Measurements from ENCODE around the gene GPD2.
"Not testable (repeated sequence)": the region's sequence is repeated elsewhere in the genome, so short reads cannot be mapped to it uniquely, and the experiment has no call there.

The GPD2 gene

GRCh38 chr2:156476021-156476849, 40.1 kb downstream of the GPD2 start:
- ATAC-seq = no peak

DNA sequence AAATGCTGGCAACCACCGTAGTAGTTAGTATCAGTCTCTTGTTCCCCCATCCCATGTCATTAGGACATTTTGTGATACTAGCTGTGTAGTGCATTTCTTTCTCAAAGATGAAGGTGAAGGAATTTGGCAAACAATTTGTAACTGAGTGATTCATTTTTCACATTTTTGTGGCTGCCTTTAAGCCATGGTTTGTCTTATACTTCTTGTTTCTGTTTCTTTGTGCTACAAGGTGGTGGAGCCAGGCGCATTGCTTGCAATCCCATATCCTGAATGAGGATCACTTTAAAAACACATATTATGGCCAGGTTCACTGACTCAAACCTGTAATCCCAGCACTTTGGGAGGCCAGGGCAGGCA, 40.6 kb downstream of the GPD2 start:
- ATAC-seq = no peak

DNA sequence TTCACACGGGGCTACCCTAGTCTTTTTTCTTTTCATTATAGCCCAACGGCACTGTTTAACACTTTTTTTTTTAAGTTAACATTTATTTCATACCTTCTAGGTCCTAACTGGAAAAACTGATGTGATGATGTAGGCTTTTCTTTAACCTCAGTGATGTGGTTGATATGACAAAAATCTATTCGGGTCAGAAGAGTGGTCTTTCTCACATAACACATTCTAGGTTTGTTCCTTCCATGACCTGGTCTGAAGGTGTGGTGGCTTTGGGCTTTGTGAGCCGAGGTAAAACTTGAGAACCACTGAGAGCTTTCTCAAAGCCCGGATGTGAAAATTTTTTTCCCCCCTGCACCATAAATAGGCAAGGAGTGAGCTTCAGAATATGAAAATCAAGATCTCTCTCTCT, 44.2 kb downstream of the GPD2 start:
- ATAC-seq = peak; percentile 21 to 27

DNA sequence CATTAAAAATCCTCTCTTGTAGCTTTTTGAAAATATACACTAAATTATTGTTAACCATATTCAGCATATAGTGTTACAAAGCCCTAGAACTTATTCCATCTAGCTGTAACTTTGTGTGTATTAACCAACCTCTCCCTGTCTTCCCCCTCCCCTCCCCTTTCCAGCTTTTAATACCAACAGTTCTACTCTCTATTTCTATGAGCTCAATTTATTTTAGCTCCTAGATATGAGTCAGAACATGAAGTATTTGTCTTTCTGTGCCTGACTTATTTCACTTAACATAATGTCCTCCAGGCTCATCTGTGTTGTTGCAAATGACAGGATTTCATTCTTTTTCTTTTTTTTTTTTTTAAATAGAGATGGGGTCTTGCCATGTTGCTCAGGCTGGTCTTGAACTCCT, 45.1 kb downstream of the GPD2 start:
- no peak for ATAC-seq

DNA sequence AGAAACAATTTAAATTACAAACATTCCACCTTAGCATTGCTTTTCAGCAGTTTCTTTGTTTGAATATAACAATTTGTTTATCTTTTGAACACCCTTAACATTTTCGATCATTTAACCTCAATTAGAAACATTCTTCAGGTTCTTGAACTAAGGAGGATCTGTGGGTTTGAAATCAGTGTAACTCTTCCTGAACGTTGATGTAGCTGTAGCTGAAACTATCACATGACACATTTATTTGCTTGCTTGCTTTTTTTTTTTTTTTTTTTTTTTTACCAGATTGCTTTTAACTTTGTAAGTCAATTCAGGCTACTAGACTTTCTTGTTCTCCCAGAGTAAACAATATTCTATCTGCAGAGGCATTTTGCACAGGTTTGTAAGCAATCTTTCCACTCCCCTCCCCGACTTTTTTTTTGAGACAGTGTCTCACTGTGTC, 47.6 kb downstream of the GPD2 start:
- no peak for ATAC-seq

- peak; percentile 50 to 55 for ATAC-seq
Measured at GRCh38 chr2:156486147-156486546, 50.0 kb downstream of the GPD2 start.

- no peak for ATAC-seq
Measured at GRCh38 chr2:156486614-156487013, 50.4 kb downstream of the GPD2 start.

- ATAC-seq = no peak
Measured at GRCh38 chr2:156489195-156489594, 53.0 kb downstream of the GPD2 start.

DNA sequence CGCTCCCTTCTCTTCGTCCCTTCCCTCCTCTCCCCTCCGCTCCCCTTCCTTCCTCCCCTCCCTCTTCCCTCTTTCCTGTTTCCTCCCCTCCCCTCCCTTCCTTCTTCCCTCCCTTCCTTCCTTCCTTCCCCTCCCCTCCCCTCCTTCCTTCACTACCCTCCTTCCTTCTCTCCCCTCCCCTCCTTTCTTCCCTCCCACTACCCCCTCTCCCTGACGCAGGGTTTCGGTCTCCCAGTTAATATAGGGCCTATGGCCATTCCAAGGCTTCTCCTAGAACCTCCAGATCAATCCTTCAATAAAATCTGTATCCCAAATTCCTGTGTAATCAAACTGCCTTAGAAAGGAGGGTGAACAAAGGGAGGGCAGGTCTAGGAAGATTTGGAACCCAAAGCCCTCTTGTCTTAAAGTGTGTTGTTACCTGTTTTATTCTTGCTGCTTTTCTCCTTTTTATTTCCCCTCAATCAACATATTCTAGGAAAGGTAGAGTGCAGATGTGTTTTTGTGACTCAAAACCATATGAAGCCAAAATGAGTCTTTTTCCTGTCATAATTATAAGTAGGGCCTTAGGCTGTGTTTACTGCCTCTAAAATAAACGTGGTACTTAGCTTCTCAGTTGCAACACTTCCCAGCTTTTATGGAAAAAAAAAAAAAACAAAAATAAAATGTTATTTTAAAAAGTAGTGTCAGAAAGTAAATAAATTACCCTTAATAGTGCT, 53.7 kb downstream of the GPD2 start:
- ATAC-seq = peak; percentile 59 to 62

DNA sequence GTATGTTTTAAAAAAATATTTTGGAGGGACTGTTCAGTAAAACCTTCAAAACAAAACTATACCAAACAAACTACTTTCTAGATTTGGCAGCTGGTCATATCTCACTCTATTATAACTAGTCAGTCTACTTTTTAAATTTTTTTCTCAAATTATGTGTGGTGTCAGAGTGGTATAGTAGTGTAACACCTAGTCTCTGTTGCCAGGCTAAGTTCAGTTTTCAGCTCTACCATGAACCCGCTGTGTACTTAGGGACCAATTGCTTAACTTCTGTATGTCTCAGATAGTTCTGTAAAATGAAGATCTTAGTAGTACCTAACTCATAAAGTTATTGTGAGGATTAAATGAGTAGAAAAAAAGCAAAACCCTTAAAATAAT, 54.3 kb downstream of the GPD2 start:
- peak; percentile 57 to 69 for ATAC-seq

DNA sequence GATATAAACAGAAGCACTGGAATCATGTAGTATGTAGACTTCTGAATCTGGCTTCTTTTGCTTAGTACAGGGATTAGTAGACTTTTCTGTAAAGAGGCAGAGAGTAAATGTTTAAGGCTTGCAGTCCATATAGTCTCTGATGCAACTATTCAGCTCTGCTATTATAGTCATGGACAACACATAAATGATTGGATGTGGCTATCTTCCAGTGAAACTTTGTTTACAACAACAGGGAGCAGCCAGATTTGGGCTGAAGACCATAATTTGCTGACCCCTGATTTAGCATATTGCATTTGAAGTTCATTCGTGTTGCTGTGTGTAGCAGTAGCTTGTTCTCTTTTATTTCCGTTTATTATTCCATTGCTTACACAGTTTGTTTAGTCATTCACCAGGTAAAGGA, 55.0 kb downstream of the GPD2 start:
- no peak for ATAC-seq

GRCh38 chr2:156492979-156493378, 56.8 kb downstream of the GPD2 start:
- ATAC-seq = no peak

DNA sequence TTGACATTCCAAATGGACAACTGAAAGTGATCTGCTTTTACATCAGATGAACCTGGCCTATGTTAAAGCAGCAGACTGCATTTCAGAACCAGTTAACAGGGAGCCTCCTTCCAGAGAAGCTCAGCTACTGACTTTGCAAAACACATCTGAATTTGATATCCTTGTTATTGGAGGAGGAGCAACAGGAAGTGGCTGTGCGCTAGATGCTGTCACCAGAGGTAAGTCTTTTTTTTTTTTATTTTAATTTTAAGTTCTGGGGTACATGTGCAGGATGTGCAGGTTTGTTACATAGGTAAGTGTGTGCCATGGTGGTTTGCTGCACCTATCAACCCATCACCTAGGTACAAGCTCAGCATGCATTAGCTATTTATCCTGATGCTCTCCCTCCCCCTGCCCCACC, 59.8 kb downstream of the GPD2 start:
- ATAC-seq = not testable (repeated sequence)

GRCh38 chr2:156505696-156506095, 69.5 kb downstream of the GPD2 start:
- no peak for ATAC-seq

GRCh38 chr2:156511122-156511521, 74.9 kb downstream of the GPD2 start:
- ATAC-seq = no peak

DNA sequence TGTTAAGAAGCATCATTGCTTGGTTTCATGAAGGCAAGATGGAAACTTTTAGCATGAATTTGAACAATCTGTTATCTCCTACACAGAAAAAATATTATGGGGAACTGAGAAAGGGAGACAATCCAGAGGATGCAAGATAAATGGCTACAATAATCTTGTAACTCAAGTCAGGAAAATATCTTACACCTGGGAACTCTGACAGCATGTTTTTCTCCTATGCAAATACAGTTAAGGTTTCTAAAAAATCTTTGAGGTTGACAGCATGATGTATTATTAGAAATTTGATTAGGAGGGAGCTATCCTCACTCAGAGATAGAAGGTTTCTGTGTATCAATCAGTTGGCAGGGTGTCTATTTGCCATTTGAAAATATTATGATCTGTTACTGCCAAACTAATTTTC, 75.6 kb downstream of the GPD2 start:
- no peak for ATAC-seq

- ATAC-seq = no peak
Measured at GRCh38 chr2:156512451-156512850, 76.3 kb downstream of the GPD2 start.

DNA sequence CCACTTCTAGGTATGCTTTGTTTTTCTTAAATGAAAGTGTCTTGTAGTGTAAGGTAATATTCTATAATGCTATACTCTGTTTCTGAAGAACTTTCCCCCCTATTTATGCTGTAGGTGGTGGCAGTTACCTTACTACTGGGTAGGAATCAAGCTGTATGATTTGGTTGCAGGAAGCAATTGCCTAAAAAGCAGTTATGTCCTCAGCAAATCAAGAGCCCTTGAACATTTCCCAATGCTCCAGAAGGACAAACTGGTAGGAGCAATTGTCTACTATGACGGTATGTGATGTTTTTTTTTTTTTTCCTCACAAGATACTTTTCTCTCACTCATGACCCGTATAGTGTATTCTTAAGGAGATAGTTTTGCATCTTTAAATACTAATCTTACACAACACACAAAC, 77.0 kb downstream of the GPD2 start:
- no peak for ATAC-seq

DNA sequence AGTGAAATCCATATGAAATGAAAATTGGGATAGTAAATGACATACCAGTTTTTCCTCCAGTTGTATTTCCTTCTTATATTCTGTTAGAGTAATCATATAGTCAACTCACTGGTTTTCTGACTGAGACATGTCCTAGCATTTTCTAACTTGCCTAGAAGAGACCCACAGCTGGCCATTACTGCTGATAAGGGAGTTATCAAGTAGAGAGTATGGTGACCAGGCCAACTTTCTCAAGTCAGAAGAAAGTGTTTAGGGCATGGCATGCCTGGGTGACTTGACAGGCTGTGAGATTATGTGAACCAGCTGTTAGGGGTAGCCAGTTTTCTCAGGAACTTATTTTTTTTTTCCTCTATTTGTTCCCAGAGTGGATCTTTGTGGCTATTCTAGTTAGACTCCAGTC, 81.2 kb downstream of the GPD2 start:
- no peak for ATAC-seq

GRCh38 chr2:156518138-156518537, 82.0 kb downstream of the GPD2 start:
- no peak for ATAC-seq

GRCh38 chr2:156522864-156523440, 86.8 kb downstream of the GPD2 start:
- ATAC-seq = no peak

GRCh38 chr2:156526950-156527636, 90.9 kb downstream of the GPD2 start:
- ATAC-seq = peak; percentile 89 to 95

GRCh38 chr2:156528583-156528982, 92.4 kb downstream of the GPD2 start:
- not testable (repeated sequence) for ATAC-seq
